Endothelial cell of umbilical vein (primary cell): ENCODE measurements around the gene HOXA1.

Experiments
- EZH2 ChIP-seq: IDR thresholded peaks from 2 replicates; pipeline ENCODE4 v1.6.1; 2012; ENCODE audit warnings: borderline replicate concordance, low read depth, mild to moderate bottlenecking, moderate library complexity, low read length, inconsistent platforms; ENCODE audit not compliant: severe bottlenecking
- MYC ChIP-seq: IDR thresholded peaks from one replicate; pipeline ENCODE4 v1.6.1; 2011; ENCODE audit warnings: mild to moderate bottlenecking, low read depth, low read length

GRCh38 chr7:27080844-27081436 is 14.9 kb downstream of the HOXA1 start:
- no peak for TF ChIP-seq EZH2
- no peak for TF ChIP-seq MYC
